GM18873 (cell line): Measurements from ENCODE around the gene PDE2A.

Source experiments
- ATAC-seq: cut with Tn5 transposase; IDR thresholded peaks from one replicate; pipeline ENCODE4 v1.9.1; 2021; ENCODE audit warnings: mild to moderate bottlenecking, moderate library complexity, moderate number of reproducible peaks; ENCODE audit not compliant: unreplicated experiment, low FRiP score

PDE2A gene

GRCh38 chr11:72685560-72686480 is 11.6 kb upstream of the PDE2A start:
- ATAC-seq, result no peak

- no peak for ATAC-seq
Measured at GRCh38 chr11:72684236-72684912, 10.2 kb upstream of the PDE2A start.

DNA sequence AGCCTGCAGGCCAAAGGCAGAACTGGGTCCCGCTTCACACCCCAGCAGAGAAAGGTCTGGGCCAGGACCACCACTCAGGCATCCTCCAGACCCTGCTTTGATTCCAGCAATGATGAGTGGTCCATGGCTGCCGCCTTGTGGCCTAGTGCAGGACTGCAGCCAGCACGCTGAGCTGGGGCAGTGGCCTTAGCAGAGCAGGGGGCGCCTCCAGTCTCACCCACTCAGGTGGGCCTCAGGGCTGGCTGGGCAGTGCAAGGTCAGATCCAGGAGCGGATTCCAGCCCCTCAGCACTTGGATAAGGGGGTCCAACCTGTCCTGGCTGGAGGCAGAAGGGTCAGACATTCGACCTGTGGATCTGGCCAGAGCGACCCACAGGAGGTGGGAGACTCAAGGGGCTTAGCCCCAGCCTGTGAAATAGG is 9.6 kb upstream of the PDE2A start:
- no peak for ATAC-seq

- ATAC-seq, result no peak
Measured at GRCh38 chr11:72682858-72683243, 8.6 kb upstream of the PDE2A start.

DNA sequence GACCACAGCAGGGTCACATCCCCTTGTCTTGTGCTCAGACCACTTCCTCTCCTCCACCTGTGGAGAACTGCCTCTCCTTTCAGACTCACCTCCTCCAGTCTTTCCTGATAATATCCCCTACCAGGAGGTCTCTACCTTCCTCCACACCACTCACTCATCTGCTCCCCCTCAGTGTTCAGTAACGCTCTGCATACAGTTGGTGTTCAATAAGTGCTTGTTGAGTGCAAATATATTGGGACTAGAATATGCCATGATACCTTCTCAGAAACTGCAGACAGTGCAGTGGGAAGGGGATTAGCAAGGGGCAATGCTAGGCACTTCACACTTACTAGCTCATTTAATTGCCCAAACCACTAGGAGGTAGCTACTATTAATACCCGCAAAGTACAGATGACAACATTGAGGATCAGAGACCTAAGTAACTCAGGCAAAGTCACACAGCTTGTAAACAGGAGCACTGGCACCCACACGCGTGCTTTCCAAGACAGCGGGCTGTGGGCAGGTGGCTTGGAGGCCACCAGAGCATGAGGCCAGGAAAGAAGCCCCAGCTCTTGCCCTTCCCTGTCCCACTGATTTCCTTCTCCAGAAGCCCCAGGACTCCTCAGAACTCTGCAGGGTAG is 8.1 kb upstream of the PDE2A start:
- ATAC-seq, result no peak

DNA sequence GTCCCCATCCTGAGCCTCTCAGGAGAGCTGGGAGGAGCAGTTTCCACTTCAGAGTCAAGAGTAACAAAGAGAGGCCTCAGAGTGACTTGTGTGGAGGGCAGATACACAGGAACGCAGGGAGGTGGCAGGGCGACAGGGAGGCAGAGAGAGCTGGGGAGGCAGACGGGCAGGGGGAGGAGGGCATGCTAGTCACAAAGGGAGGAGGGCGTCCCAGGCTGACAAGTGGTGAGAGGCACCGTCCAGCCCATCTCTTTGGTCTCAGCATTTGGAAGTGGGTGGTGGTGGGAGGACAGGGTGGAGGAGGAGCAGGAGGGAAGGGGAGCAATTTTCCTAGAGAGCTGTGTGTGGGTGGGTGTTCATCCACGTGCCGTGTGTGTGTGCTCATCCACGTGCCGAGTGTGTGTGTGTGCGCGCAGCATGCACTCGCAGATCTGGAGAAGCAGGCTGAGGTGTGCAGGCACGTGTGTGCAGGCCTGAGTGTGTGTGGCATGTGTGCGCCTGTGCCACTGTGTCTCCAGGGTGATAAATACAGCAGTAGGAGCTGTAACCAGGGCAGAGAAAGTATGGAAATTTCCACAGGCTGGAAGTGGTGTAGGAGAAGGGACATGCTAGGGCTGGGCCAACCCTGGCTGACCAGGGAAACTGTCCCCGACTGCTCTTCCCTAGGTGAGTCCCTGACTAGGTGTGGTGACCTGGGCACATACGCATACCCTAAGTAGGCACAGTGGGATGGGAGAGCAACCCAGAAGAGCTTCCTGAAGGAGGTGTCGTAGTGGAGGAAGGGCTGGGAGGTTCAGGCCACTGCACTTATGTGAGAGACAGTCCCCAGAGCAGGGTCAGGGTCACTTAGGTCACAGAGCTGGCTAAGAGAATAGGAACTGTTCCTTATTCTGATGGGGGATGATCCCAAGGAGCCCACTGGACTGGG is 7.3 kb upstream of the PDE2A start:
- ATAC-seq, result no peak

GRCh38 chr11:72680624-72681158 is 6.5 kb upstream of the PDE2A start:
- ATAC-seq, result no peak

- no peak for ATAC-seq
Measured at GRCh38 chr11:72679869-72680268, 5.6 kb upstream of the PDE2A start.

DNA sequence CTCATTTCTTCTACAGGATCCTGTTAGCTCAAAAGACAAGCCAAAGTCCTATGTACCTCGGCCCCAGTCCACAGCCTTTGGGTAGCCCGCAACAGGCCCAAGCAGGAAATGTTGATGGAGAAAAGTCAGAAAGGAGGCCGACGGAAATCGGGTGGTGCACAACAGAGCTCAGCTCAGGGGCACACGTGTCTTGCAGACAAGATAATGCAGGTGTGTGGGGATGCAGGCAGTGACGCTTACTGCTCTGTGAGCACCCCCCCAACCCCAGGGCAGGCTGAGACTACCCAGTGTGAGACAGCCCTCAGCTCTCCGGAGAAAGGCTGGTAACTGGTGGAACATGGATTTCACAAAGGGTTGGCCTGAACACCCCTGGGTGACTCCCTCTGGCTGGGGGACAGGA is 4.3 kb upstream of the PDE2A start:
- no peak for ATAC-seq

DNA sequence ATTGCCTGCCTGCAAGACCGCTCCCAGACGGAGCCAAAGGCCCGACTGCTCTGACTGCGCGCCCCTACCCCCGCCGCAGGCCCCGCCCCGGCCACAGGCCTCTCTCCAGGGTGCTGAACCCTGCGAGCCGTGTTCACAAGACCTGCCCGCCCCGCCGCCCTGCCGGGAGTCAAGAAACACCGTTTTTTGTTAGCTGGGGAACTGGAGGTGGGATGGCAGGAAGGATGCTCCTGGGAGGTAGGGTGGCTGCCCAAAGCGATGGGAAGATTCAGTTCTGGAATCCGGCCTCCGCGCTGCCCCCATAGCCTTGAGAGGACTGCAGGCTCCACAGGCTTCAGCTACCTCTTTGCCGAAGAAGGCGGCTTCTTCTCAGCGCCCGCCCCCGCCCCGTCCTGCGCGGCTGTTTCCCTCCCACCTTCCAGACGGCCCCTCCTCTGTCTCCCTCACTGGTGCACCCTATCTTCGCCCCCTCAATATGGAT is 2.7 kb upstream of the PDE2A start:
- no peak for ATAC-seq

DNA sequence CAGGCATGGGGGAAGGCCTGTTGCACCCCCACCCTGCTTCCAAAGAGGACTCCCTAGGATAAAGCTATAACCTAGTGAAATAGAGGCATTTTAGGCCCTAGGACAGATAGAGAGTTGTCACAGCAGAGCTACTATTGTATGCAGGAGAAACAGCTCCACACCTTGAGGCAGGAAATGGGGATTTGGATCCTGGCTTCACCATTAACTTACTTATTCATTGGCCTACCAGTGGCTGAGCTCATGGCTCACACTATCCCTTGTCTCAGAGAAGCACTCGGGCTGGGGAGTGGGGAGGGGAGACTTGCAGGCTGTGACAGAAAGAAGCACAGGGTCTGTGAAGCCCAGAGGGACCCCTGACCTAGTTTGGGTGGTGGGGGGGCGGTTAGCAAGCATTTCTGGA is 999 bp upstream of the PDE2A start:
- no peak for ATAC-seq

GRCh38 chr11:72673284-72673942 is 809 bp downstream of the PDE2A start:
- no peak for ATAC-seq

DNA sequence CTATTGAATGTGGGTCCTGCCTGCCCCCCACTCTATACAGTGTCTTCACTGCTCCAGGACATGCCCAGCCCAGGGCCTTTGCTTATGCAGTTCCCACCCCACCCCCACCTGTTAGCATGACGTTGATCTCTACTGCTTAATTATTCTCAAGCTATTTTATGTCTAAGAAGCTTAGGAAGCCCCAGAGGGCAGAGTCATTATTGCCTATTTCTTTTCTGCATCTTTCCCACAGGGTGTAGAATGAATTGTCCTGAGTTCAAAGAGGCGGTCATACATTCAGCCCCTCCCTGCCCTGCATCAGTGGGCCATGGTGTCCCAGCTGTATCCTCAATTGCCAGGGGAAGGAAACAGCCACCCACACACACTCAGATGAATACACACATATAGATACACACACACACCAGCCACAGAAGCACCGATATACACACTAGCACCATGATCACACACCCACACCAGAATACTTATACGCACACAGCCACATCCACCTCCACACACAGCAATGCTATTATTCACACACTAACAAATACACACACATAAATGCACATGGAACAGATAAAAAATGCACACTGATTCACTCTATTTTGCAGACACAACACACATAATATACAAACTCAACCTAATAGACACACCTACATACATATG is 1.5 kb downstream of the PDE2A start:
- no peak for ATAC-seq

DNA sequence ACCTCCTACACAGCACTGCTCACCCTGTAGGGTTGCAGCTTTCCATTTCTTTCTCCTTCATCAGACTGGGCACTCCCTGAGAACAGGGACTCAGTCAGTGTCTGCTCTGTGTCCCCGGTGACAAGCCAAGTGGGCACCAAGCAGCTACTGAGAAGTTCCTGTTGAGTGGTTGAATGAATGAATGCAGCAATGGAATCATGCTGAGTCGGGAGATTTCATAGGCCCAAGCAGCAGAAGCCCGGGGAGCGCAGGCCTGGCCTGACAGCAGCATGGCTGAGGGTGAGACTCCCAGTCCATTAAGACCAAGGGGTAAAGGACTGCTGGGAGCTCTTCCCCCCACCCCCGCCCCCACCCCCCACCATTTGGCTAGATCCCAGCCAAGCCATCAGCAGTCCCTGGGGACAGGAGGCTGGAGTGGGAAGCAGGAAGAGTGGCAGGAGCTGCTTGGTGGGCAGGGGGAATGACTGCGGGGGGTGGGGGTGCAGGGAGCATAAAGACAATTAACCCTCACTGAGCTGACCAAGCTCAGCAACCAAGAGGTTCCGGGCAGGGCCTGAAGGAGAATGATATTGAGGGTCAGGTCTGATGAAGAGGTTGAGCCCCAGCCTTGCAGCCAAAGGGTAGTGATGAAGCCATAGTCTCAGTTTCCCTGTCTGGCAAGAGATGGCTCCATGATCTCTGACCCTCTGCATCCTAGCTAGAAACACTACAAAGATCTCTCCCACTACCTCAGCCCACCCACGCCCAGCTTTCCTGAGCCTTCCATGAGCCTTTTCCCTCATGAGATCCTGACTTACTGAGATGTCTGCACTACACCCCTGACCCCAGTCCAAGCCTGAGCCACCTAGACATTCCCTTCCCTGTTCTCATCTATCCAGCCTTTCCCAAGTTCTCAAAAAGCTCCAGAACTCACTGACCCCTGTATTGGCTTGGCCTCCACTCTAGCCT is 2.8 kb downstream of the PDE2A start:
- ATAC-seq, result no peak

- ATAC-seq, result no peak
Measured at GRCh38 chr11:72670041-72670440, 4.2 kb downstream of the PDE2A start.

DNA sequence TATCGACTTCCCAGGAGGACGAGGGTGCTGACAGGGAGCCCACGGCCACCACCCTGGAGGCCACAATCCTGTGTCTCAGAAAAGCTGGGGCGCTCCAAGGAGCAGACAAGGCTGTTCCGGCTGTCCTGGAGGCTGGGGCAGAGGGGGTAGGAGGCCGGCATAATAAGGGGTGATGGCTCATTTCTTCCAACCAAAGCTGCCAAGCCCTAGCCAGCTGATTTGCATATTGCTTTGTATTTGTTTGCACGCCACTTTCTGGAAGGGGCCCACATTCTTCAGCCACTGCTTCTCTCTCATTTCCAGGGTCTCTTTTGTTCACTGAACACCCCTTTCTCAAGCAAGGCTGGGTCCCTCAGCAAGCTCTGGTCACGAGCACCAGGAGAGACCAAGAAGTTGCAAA is 4.7 kb downstream of the PDE2A start:
- ATAC-seq, result no peak

DNA sequence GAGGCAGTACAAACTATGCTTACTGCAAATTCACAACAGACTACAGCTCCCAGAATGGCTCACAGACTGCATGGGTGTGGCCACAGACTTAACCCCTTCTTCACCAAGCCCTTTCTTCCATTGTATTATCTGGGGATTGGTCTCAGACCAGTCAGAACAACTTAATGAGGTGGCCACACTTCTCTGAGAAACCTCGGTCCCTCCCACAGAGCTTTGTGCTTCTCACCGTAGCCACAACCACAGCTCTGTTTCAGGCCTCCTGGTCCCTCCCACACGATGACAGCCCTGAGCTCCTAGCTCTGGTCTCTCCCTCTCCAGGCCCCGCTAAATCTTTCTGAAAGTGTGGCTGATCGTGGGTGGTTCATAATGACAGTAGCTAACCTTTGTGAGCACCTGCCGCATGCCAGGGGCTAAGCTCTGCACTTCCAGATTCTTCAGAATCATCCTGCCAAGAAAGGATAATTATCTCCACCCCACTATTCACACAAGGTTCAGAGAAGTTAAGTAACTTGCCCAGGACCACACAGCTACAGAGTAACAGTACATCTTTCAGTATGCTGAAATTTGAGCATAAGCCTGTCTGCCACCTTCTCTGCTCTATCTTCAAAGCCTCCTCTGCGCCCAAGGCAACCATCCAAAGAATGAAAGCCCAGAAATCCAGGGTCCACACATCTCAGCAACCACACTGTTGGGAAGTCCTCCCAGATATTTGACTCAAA is 5.4 kb downstream of the PDE2A start:
- ATAC-seq, result peak; percentile 56
